Tibial nerve (tissue), 4 donors: ENCODE data around the gene KNTC1. TPM values are rescaled to one million over a fixed set of nuclear protein-coding genes. Genes with fewer than 3 reads are reported as not detected.

Experiments
- DNase-seq, 2 donors: peaks; one replicate each; pipeline ENCODE4 v3.0.0-alpha.2; 2019; ENCODE audit warnings: low spot score in 2 of 2
- H3K27ac ChIP-seq, 4 donors: fragments of 200-600 bp; sonication (generic) in 3 of 4; one replicate each; pipeline ENCODE4 v1.5.1; 2017 to 2019; ENCODE audit warnings: mild to moderate bottlenecking in 1 of 4
- H3K27me3 ChIP-seq, 2 donors: fragments of 200-600 bp; sonication (generic) in 1 of 2; one replicate each; pipeline versions ENCODE4 v1.5.1 to v1.6.0; 2017 to 2019
- H3K36me3 ChIP-seq, 3 donors: fragments of 200-600 bp; sonication (generic); one replicate each; pipeline ENCODE4 v1.5.1; 2018 to 2019
- H3K4me1 ChIP-seq, 4 donors: fragments of 200-600 bp; sonication (generic) in 3 of 4; one replicate each; pipeline ENCODE4 v1.5.1; 2017 to 2019
- H3K4me3 ChIP-seq, 4 donors: fragments of 200-600 bp; sonication (generic) in 3 of 4; one replicate each; pipeline ENCODE4 v1.5.1; 2017 to 2019; ENCODE audit warnings: mild to moderate bottlenecking in 1 of 4, moderate library complexity in 1 of 4
- H3K9me3 ChIP-seq, 4 donors: fragments of 200-600 bp; sonication (generic) in 3 of 4; one replicate each; pipeline ENCODE4 v1.5.1; 2017 to 2019
- CTCF ChIP-seq, 5 experiments: fragments of 200-600 bp in 3 of 5; fragments of 450-650 bp in 2 of 5; sonication (generic) in 3 of 5; IDR thresholded peaks; one replicate each; pipeline ENCODE4 v1.5.1; 2016 to 2019; ENCODE audit warnings: antibody characterized with exemption in 5 of 5, mild to moderate bottlenecking in 3 of 5, moderate library complexity in 2 of 5
- EP300 ChIP-seq, 2 donors: sonication (generic); formaldehyde crosslinking; IDR thresholded peaks; one replicate each; pipeline ENCODE4 v1.6.1; 2017; ENCODE audit warnings: antibody characterized with exemption in 2 of 2, mild to moderate bottlenecking in 1 of 2
- POLR2A ChIP-seq, 2 donors: fragments of 450-650 bp; IDR thresholded peaks; one replicate each; pipeline ENCODE4 v1.6.1; 2017; ENCODE audit warnings: antibody characterized with exemption in 2 of 2, mild to moderate bottlenecking in 2 of 2, moderate library complexity in 2 of 2
- WGBS, 2 donors: methylation state at CpG; one replicate each; pipeline ENCODE4 v1.1.5; 2018; 5-methylcytosine and 5-hydroxymethylcytosine counted together
- small RNA-seq: library from RNA; depleted of rRNA; stranded (forward); fragments of <200 nt; gene quantifications from one replicate; pipeline ENCODE3, GENCODE V24; 2016
- total RNA-seq, 4 donors: library from RNA; depleted of rRNA; stranded (reverse); fragments of >200 nt; gene quantifications; one replicate each; pipeline ENCODE4 v1.1.0, GENCODE V29; 2016

Gene KNTC1
- total RNA-seq, 4 donors from 2014 or later: 14.2 to 27.8 (median 19.7) TPM

DNA sequence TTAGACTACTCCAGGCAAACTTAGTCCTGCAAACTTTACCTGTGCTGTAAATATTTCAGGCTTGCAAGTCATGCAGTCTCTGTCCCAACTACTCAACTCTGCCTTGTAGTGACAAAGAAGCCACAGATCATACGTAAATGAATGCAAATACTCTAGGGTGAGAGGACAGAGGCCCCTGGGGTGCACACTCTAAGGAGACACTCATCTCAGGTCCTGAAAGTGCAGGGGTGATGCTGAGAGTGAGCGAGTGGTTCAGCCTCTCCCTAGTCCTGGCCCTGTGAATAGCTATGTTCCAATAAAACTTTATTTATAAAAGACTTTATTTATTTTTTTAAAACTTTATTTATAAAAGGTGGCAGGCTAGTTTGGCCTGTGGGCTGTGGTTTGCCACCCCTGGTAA is 141.2 kb downstream of the KNTC1 start:
- no peaks in the 10 kb centered on the region for H3K36me3 ChIP-seq
- WGBS, 2 donors: 77 to 82% methylated on average over 2 of the region's 2 CpGs
- no peak for DNase-seq
- TF ChIP-seq EP300 (IDR thresholded peaks at IDR 0.05): no peak
- TF ChIP-seq POLR2A (IDR thresholded peaks at IDR 0.05): no peak
- TF ChIP-seq CTCF (IDR thresholded peaks at IDR 0.05): no peak
- no peaks in the 10 kb centered on the region for H3K9me3 ChIP-seq
- no peak overlapping the region for H3K27ac ChIP-seq
- no peaks in the 10 kb centered on the region for H3K27me3 ChIP-seq
- no peak overlapping the region for H3K4me3 ChIP-seq
- H3K4me1 ChIP-seq: peaks cover 0 to 6% (median 2%) of the 10 kb centered on the region in 4 donors

GRCh38 chr12:122669397-122670070 is 142.5 kb downstream of the KNTC1 start:
- H3K27me3 ChIP-seq: no peaks in the 10 kb centered on the region
- H3K36me3 ChIP-seq: no peaks in the 10 kb centered on the region
- H3K27ac ChIP-seq: peak overlapping the region in 1 of 4 donors; percentile 42
- TF ChIP-seq EP300 (IDR thresholded peaks at IDR 0.05) (no peak), CTCF (IDR thresholded peaks at IDR 0.05) (no peak), POLR2A (IDR thresholded peaks at IDR 0.05) (no peak)
- H3K4me1 ChIP-seq: peaks cover 0 to 7% (median 2%) of the 10 kb centered on the region in 4 donors
- H3K4me3 ChIP-seq: no peak overlapping the region
- no peak for DNase-seq
- WGBS, 2 donors: 26 to 28% methylated on average over 5 of the region's 5 CpGs
- H3K9me3 ChIP-seq: no peaks in the 10 kb centered on the region

- 71 to 82% methylated on average over 2 of the region's 2 CpGs for WGBS, 2 donors
- Histone ChIP-seq H3K36me3 (no peaks in the 10 kb centered on the region), H3K9me3 (no peaks in the 10 kb centered on the region), H3K27ac (no peak overlapping the region), H3K4me3 (no peak overlapping the region), H3K4me1 (peaks cover 0 to 12% (median 2%) of the 10 kb centered on the region in 4 donors), H3K27me3 (no peaks in the 10 kb centered on the region)
- no peak for TF ChIP-seq CTCF (IDR thresholded peaks at IDR 0.05)
- TF ChIP-seq EP300 (IDR thresholded peaks at IDR 0.05): no peak
- no peak for TF ChIP-seq POLR2A (IDR thresholded peaks at IDR 0.05)
- DNase-seq: no peak
These were observed 145.5 kb downstream of the KNTC1 start for GRCh38 chr12:122672515-122672914.

Small RNA genes within 50 kb of the gene (small RNA-seq; reads per million reads assigned to genes)
- not detected for gene AC026333.1
- not detected for gene RF00411

Other genes with a start within 250 kb of the KNTC1 start
- 100 to 1,000 TPM in 1 of 4 donors, 10 to 100 TPM in 3; 89.2 to 105 (median 90.9) TPM for gene CLIP1, start 104.6 kb upstream of the KNTC1 start, total RNA-seq
- gene ZCCHC8, start 26.3 kb upstream of the KNTC1 start, total RNA-seq: 10 to 100 TPM; 22.2 to 32.6 (median 27.4) TPM
- gene RSRC2, start 313 bp upstream of the KNTC1 start, total RNA-seq: 100 to 1,000 TPM in 1 of 4 donors, 10 to 100 TPM in 3; 66.6 to 128 (median 80.7) TPM
- gene HCAR2, start 176.1 kb downstream of the KNTC1 start, total RNA-seq: 1 to 10 TPM in 3 of 4 donors, not detected in 1; 2.3 to 6.3 (median 3.3) TPM
- under 1 TPM in 1 of 4 donors, not detected in 3; 0.42 TPM for gene HCAR3, start 189.6 kb downstream of the KNTC1 start, total RNA-seq
- 1 to 10 TPM in 2 of 4 donors, under 1 TPM in 2; under 0.01 to 1.8 (median 1.1) TPM for gene HCAR1, start 203.6 kb downstream of the KNTC1 start, total RNA-seq
- gene DENR, start 225.6 kb downstream of the KNTC1 start, total RNA-seq: 10 to 100 TPM; 12.6 to 25.1 (median 17.3) TPM
- 1 to 10 TPM in 2 of 4 donors, under 1 TPM in 2; 0.78 to 1.5 (median 1.2) TPM for gene CCDC62, start 247.3 kb downstream of the KNTC1 start, total RNA-seq